Stimulated activated naive CD4-positive, alpha-beta T cell treated with Interleukin-2 at 50 U/mL for 16 hours (primary cell): ENCODE results near the gene SHOC1.
"Not testable (repeated sequence)": the region's sequence is repeated elsewhere in the genome, so short reads cannot be mapped to it uniquely, and the experiment has no call there.

Experiments used
- DNase-seq: peaks from one replicate; lab custom pipeline; 2025; lab: John Stamatoyannopoulos, UW

Gene SHOC1

DNA sequence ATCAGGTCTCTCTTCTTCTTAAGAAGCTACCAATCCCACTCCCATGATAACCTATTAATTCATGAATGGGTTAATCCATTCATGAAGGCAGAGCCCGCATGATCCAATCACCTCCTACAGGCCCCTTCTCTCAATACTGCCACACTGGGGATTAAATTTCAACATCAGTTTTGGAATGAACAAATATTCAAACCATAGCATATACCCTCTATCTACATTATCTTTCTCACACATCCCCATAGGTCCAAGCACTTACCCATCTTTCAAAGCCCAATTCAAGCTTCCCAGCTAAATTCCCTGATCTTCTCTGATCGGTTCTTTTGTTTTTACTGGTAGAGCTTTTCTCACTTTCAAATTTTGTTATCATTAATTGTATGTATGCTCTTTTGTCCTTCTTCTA, 10.5 kb upstream of the SHOC1 start:
- DNase-seq = no peak

DNA sequence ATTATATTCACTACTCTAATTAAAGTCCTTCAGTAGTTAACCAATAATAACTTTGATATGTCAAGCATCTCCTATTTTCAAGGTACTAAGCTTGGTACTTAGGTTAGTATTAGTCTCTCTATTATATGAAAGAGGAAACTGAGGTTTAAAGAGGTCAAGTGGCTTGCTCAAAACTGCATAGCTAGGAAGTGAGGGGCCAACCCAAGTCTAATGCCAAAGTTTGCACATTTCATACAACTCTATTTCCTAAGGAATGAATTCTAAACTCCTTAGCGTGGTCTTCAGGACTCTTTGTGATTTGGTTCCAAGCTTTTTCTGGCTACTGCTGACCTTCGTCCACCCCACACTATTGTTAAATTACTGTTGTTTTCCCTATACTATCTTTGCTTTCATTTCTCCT, 9.9 kb upstream of the SHOC1 start:
- DNase-seq = no peak

- no peak for DNase-seq
Observed at GRCh38 chr9:111803924-111804323, 9.2 kb upstream of the SHOC1 start.

DNA sequence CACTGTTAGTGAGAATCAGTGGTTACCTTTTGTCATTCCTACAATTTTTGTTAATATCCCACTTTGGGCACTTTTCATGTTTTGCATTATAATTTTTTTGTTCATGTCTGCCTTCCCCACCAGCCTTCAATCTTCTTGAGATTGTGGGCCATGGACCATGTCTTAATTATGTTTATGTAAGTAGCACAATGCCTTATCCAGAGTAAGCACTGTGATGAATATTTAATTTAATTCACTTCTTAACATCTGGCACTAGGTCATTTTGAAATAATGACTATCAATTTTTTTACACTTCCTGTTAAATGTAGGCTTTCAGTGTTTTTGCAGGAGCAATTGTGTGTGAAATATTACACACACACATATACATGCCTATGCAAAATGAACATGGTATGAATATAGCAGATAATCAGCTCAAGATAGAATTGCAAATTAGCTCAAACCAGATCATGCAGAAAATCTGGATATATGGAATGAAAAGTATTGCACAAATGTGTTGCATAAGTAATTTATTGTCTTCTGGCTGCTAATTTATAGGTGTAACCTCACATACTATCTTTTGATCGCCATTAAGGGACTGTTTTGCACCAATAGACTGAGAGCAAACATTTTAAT, 5.3 kb upstream of the SHOC1 start:
- no peak for DNase-seq

DNA sequence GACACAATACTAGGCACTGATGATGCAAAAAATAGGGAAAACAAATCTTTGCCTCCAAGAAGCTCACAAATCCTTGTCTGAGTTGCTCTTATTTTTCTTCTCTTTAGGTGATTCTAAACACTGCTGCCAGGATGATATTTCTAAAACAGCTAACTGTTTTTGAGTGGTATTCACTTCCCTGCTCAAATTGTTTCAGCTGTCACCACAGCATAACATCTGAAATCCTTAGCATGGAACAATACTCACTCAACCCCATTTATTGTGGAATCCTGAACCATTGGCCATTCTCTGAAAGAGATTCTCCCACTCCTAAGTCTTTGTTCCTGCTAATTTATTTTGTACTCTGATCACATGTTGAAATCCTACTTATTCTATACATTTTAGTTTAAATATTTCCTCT, 4.8 kb upstream of the SHOC1 start:
- DNase-seq = no peak

DNA sequence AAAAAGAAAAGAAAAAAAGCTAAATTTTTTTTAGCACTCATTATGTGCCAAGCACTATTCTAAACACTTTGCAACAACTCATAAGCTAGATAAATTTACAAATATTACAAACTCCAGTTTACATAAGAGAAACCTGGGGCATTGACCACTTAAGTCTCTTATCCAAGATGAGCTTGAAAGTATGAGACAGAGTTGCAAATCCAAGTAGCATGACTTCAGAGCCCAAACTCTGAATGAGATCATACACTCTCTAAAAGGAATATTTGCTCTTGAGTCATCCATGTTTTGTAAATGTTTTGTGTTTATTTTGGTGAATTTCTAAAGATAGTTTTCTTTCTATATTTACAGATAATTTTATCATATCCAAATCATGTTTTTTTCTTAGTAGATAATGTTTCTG, 4.0 kb upstream of the SHOC1 start:
- DNase-seq = no peak

DNA sequence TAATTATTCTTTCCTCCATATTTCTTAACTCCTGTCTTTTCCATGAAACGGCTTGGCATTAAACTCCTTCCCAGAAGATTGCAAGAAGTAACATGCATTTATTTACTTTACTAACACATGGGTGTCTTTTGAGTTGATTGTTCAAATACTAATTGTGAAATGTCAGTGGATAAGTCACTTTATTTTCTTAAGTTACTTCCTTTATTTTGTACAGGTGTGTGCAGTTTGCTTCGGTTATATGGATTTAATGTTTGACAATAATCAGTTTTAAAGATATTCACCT, 761 bp upstream of the SHOC1 start:
- DNase-seq = no peak

GRCh38 chr9:111791821-111792220, 2.9 kb downstream of the SHOC1 start:
- DNase-seq = not testable (repeated sequence)

DNA sequence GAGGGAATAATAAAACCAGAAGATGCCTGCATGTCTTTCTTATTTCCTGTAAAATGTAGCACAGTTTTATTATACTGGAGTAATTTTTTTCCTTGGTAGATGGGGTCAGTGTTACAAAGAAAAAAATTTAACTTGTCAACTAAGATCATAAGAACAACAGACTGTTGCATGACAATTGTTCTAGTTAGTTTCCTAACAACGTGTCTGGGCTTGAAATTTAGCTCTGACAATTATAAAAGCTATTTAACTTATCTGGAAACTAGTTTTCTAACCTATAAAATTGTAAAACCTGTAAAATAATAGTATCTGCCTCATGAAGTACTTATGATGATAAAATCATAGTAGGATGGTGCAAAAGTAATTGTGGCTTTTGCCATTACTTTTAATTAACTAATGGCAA, 4.9 kb downstream of the SHOC1 start:
- no peak for DNase-seq

DNA sequence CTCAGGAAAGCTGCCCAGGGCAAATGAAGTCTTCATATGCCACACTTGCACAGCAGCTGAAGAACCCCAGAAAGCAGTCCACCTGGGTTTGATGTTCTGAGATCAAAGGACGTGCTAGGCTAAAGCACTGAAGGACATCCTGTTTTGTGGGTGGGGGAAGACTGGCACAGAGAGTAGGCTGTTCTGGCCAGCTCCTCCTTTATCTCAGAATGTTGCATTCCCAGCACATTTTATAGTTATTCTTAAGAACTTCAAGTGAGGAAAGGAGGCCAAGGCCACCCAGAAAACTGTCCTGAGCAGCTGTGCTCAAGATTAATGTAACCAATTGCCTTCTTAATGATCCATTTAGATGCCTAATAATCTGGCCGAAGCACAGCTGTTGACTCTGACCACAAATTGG, 10.9 kb downstream of the SHOC1 start:
- no peak for DNase-seq

- no peak for DNase-seq
Observed at GRCh38 chr9:111783424-111783823, 11.3 kb downstream of the SHOC1 start.

- no peak for DNase-seq
Observed at GRCh38 chr9:111766066-111766465, 28.7 kb downstream of the SHOC1 start.

DNA sequence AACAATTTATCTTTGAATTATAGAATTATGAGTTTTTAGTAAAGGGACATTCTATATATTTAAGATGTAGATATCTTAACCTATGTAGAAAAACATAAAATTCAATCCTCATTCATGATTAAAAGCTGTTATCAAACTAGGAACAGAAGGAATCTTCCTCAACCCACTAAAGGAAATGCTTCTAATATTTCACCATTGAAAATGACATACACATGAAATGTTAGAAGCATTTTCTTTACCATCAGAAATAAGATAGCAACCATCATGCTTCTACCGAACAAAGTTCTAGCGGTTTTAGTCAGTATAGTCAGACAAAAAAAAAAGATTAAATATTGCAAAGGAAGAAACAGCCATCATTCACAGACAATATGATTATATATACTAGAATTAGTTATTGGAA, 32.2 kb downstream of the SHOC1 start:
- no peak for DNase-seq

DNA sequence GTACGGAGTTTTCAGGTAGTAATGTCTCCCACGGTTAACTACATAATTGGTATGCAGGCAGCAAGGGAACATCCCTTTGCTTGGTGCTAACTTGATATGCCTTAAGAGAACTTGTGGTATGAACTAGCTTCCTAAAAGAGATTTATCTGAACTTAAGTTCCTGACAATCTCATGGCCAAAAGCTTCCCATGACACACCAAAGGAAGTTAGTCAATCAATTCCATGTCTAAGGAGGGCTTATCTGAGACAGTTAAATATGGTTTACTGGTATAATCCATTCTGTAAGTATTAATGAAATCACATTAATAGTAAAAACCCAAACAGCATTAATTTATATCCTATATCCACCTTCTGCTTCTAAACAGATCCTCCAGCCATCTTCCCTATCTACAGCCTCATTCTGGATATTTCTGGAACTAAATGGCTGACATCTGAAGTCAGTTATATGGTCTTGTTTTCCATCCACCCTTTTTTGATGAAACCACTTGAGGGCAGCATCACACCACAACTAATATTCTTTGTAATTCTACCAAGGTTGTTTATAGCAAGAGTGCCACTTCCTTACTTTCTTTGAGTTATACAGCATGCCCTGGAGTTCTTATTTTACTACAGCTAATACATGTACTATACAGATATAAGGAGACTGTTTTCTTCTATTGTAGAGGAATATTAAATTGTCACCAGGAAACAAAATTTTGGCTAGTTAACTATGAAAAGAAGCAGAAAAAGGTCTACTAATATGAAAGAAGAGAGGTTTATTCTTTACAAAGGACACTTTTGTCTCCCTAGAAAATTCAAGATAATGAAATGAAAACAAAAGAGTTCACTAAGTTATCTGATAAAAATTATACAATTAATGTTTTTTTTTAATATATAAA, 34.7 kb downstream of the SHOC1 start:
- DNase-seq = peak; percentile 4

DNA sequence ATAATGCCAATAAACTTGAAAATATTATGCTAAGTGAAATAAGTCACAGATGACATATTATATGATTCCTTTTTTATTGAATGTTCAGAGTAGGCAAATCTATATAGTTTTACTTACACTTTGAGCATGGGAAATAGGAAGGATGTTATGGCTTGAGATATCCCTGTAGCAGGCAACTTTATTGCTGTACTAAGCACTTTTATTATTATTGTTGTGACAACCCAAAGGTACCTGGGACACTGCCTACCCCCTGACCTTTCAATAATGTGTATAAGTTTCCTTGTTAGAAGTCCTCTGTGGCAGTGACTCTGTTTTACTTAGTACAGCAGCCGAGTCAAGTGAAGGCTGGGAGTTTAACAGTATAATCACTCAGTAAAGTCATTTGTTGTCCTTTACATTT, 39.9 kb downstream of the SHOC1 start:
- DNase-seq = no peak

DNA sequence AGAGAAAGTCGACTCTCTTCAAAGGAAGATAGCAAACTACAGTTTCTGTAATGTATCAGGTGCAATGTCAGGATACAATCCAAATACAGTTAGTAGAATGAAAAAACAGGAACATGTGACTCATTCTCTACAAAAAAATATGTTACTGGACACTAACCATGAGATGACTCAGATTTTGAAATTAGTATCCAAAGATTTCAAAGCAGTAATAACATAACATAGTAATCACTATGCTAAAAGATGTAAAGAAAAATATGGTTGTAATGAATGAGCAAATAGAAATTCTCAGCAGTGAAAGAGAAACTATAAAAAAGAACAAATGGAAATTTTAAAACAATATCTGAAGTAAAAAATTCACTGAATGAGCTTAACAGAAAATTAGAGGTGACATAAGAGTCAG, 42.3 kb downstream of the SHOC1 start:
- no peak for DNase-seq
